Activated CD4-positive, alpha-beta T cell treated with anti-CD3 and anti-CD28 coated beads for 24 hours (primary cell): ENCODE results near the gene ROBO1.

Experiments used
- DNase-seq, 2 donors: peaks; one replicate each; pipeline ENCODE4 v3.0.0-alpha.2; 2020; ENCODE audit warnings: low read depth in 2 of 2

Gene ROBO1

GRCh38 chr3:78634316-78634715 lies 1133.5 kb downstream of the ROBO1 start:
- DNase-seq = no peak

- no peak for DNase-seq
Observed at GRCh38 chr3:78633626-78634025, 1134.2 kb downstream of the ROBO1 start.

GRCh38 chr3:78632925-78633553 lies 1134.8 kb downstream of the ROBO1 start:
- no peak for DNase-seq

- no peak for DNase-seq
Observed at GRCh38 chr3:78629544-78629943, 1138.3 kb downstream of the ROBO1 start.

- DNase-seq = no peak
Observed at GRCh38 chr3:78621061-78621716, 1146.6 kb downstream of the ROBO1 start.

- no peak for DNase-seq
Observed at GRCh38 chr3:78614486-78614885, 1153.3 kb downstream of the ROBO1 start.

GRCh38 chr3:78613421-78613879 lies 1154.3 kb downstream of the ROBO1 start:
- no peak for DNase-seq

- no peak for DNase-seq
Observed at GRCh38 chr3:78611278-78611677, 1156.5 kb downstream of the ROBO1 start.

- DNase-seq = no peak
Observed at GRCh38 chr3:78610462-78611125, 1157.2 kb downstream of the ROBO1 start.

- no peak for DNase-seq
Observed at GRCh38 chr3:78606756-78607155, 1161.0 kb downstream of the ROBO1 start.

- DNase-seq = no peak
Observed at GRCh38 chr3:78605178-78605577, 1162.6 kb downstream of the ROBO1 start.

GRCh38 chr3:78604341-78604740 lies 1163.5 kb downstream of the ROBO1 start:
- DNase-seq = no peak

- no peak for DNase-seq
Observed at GRCh38 chr3:78601249-78601648, 1166.5 kb downstream of the ROBO1 start.

GRCh38 chr3:78589778-78590177 lies 1178.0 kb downstream of the ROBO1 start:
- DNase-seq = no peak

- DNase-seq = no peak
Observed at GRCh38 chr3:78588906-78589621, 1178.7 kb downstream of the ROBO1 start.

GRCh38 chr3:78580681-78581080 lies 1187.1 kb downstream of the ROBO1 start:
- no peak for DNase-seq

- no peak for DNase-seq
Observed at GRCh38 chr3:78571486-78571885, 1196.3 kb downstream of the ROBO1 start.

GRCh38 chr3:78570496-78570895 lies 1197.3 kb downstream of the ROBO1 start:
- no peak for DNase-seq

- DNase-seq = no peak
Observed at GRCh38 chr3:78569804-78570203, 1198.0 kb downstream of the ROBO1 start.

- no peak for DNase-seq
Observed at GRCh38 chr3:78565712-78566111, 1202.1 kb downstream of the ROBO1 start.

- no peak for DNase-seq
Observed at GRCh38 chr3:78562328-78562727, 1205.5 kb downstream of the ROBO1 start.
